K562 (cell line): ENCODE measurements around the gene JUNB. TPM values are rescaled to one million over a fixed set of nuclear protein-coding genes. Genes with fewer than 3 reads are reported as not detected.
A peak's percentile ranks its signal among the peaks of the same experiment; 100 is the strongest.

Source experiments
- CCAR2 ChIP-seq: fragments of 200-400 bp; formaldehyde crosslinking; IDR thresholded peaks from 2 replicates; pipeline ENCODE4 v1.6.1; 2017; ENCODE audit warnings: mild to moderate bottlenecking, low read depth, low read length
- GTF2E2 ChIP-seq: fragments of 200-800 bp; sonication (Bioruptor generic); IDR thresholded peaks from 2 replicates; pipeline ENCODE4 v1.6.1; 2016; ENCODE audit warnings: missing genetic modification characterization, missing compliant biosample characterization
- HDAC1 ChIP-seq, 2 experiments: fragments of 450-650 bp; IDR thresholded peaks; 2 replicates each; pipeline ENCODE4 v1.6.1; 2016 to 2017; ENCODE audit warnings: inconsistent platforms in 1 of 2, mild to moderate bottlenecking in 1 of 2, moderate library complexity in 1 of 2
- HDGF ChIP-seq: fragments of 450-650 bp; IDR thresholded peaks from 2 replicates; pipeline ENCODE4 v1.6.1; 2016
- HIVEP1 ChIP-seq: fragments of 250-450 bp; sonication (Bioruptor Pico); IDR thresholded peaks from 2 replicates; pipeline ENCODE4 v1.4.0; 2020; ENCODE audit warnings: mild to moderate bottlenecking
- JUNB ChIP-seq: fragments of 450-650 bp; formaldehyde crosslinking; conservative IDR thresholded peaks from 2 replicates; pipeline ENCODE4 v1.4.0; 2020; ENCODE audit warnings: mild to moderate bottlenecking
- ZBTB1 ChIP-seq: sonication (generic); formaldehyde crosslinking; IDR thresholded peaks from 2 replicates; pipeline ENCODE4 v1.8.1; 2023; ENCODE audit warnings: missing genetic modification reagents, low read depth, mild to moderate bottlenecking, borderline replicate concordance
- polyA plus RNA-seq, 8 experiments: library from polyadenylated mRNA; depleted of rRNA in 4 of 8; stranded (reverse) in 5 of 8; unstranded in 3 of 8; fragments of >200 nt; fragmentation: Nextera tagmentation in 2 of 8; fragmentation: Illumina TruSeq in 1 of 8; extraction: Ambion mirVana in 2 of 8; extraction: Trizol in 1 of 8; gene quantifications; 2 replicates each; pipeline versions ENCODE4 v1.2.1 to v1.2.3, GENCODE V29; 2011 to 2014; ENCODE audit warnings: inconsistent platforms in 1 of 8, missing spikeins in 1 of 8
- total RNA-seq, 7 experiments: library from RNA; depleted of rRNA in 6 of 7; stranded (reverse); fragments of >200 nt in 6 of 7; fragmentation: Illumina TruSeq in 2 of 7; extraction: Trizol in 2 of 7; gene quantifications; 2 replicates each; pipeline versions ENCODE4 v1.2.1 to v1.2.3, GENCODE V29; 2011 to 2021; ENCODE audit warnings: low replicate concordance in 1 of 7
- TF ChIP-seq, protein P1 (sequence below): fragments of 450-650 bp; formaldehyde crosslinking; IDR thresholded peaks from 2 replicates; pipeline ENCODE4 v1.4.0; 2020; ENCODE audit warnings: mild to moderate bottlenecking, moderate library complexity
- TF ChIP-seq, protein P2 (sequence below): sonication (generic); formaldehyde crosslinking; IDR thresholded peaks from 2 replicates; pipeline ENCODE4 v1.8.1; 2022; ENCODE audit warnings: missing genetic modification reagents
- TF ChIP-seq, protein P3 (sequence below): fragments of 450-650 bp; formaldehyde crosslinking; IDR thresholded peaks from 2 replicates; pipeline ENCODE4 v1.4.0; 2022; ENCODE audit warnings: missing genetic modification characterization
- TF ChIP-seq, protein P4 (sequence below): fragments of 450-650 bp; formaldehyde crosslinking; conservative IDR thresholded peaks from 2 replicates; pipeline ENCODE4 v1.4.0; 2022; ENCODE audit warnings: mild to moderate bottlenecking, missing genetic modification characterization
- TF ChIP-seq, protein P5 (sequence below), 3 experiments: fragments of 200-800 bp in 1 of 3; sonication (Bioruptor generic) in 1 of 3; sonication (generic) in 1 of 3; formaldehyde crosslinking in 1 of 3; IDR thresholded peaks; 2 replicates each; pipeline versions ENCODE4 v1.6.1 to v1.8.0; 2016 to 2022; ENCODE audit warnings: mild to moderate bottlenecking in 2 of 3, missing compliant biosample characterization in 2 of 3, missing genetic modification characterization in 2 of 3, missing genetic modification reagents in 1 of 3
- TF ChIP-seq, protein P6 (sequence below): fragments of 200-800 bp; sonication (Bioruptor generic); IDR thresholded peaks from 2 replicates; pipeline ENCODE4 v1.6.1; 2017; ENCODE audit warnings: missing genetic modification characterization, missing compliant biosample characterization
- TF ChIP-seq, protein P7 (sequence below): fragments of 450-650 bp; IDR thresholded peaks from 2 replicates; pipeline ENCODE4 v1.7.1; 2018; ENCODE audit warnings: mild to moderate bottlenecking, low read depth; ENCODE audit not compliant: partially characterized antibody

JUNB gene
- total and polyA plus RNA-seq, 9 of the 15 experiments (the other 6 are each of a cell fraction or from before 2014, with no cell fraction given) = 0.23 to 88.1 (median 13.1) TPM

DNA sequence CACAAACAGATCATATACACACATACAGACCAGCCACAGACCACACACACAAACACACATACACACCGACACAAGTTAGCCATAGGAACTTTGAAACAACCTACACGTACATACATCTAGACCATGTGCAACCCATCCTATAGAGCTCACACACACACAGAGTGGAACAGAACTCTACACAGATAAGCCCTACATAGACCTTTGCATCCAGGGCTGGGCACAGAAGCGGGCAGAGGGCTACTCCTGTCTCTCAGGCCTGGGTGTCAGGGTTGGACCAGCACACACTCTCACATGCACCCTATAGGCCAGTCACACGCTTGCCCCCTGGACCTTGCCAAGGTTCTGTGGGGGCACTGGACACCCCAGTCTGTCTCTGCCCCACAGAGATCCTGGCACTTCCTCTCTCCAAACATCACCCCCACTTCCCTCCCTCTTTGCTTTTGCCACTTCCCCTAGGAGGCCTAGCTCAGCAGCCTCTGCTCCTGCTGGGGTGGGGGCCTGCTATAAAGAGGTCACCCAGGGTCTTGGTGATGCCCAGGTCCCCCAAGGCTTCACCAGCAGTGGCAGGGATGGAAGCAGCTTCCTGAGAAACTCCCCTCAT is 5.8 kb upstream of the JUNB start (continued):
- TF ChIP-seq JUNB (CRISPR knock-in tag) (0 out of 2 replicates have a peak, but pooled peaks have one; percentile 27), CCAR2 (no peak), HDAC1 (IDR thresholded peaks at IDR 0.05) (0 out of 4 replicates have a peak, but pooled peaks of 1 of the 2 experiments have one; percentile 38), HDGF (peak; percentile 41; the same call in 1 of the 2 replicates), GTF2E2 (no peak), ZBTB1 (CRISPR knock-in tag) (no peak), HIVEP1 (CRISPR knock-in tag) (peak; percentile 23; the same call in 1 of the 2 replicates)
- TF ChIP-seq, protein P1, sequence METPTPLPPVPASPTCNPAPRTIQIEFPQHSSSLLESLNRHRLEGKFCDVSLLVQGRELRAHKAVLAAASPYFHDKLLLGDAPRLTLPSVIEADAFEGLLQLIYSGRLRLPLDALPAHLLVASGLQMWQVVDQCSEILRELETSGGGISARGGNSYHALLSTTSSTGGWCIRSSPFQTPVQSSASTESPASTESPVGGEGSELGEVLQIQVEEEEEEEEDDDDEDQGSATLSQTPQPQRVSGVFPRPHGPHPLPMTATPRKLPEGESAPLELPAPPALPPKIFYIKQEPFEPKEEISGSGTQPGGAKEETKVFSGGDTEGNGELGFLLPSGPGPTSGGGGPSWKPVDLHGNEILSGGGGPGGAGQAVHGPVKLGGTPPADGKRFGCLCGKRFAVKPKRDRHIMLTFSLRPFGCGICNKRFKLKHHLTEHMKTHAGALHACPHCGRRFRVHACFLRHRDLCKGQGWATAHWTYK = peak; percentile 15; the same call in 1 of the 2 replicates
- TF ChIP-seq, protein P2, sequence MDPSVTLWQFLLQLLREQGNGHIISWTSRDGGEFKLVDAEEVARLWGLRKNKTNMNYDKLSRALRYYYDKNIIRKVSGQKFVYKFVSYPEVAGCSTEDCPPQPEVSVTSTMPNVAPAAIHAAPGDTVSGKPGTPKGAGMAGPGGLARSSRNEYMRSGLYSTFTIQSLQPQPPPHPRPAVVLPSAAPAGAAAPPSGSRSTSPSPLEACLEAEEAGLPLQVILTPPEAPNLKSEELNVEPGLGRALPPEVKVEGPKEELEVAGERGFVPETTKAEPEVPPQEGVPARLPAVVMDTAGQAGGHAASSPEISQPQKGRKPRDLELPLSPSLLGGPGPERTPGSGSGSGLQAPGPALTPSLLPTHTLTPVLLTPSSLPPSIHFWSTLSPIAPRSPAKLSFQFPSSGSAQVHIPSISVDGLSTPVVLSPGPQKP (CRISPR knock-in tag) = no peak
- TF ChIP-seq, protein P3, sequence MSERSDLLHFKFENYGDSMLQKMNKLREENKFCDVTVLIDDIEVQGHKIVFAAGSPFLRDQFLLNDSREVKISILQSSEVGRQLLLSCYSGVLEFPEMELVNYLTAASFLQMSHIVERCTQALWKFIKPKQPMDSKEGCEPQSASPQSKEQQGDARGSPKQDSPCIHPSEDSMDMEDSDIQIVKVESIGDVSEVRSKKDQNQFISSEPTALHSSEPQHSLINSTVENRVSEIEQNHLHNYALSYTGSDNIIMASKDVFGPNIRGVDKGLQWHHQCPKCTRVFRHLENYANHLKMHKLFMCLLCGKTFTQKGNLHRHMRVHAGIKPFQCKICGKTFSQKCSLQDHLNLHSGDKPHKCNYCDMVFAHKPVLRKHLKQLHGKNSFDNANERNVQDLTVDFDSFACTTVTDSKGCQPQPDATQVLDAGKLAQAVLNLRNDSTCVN (CRISPR knock-in tag) = 0 out of 2 replicates have a peak, but pooled peaks have one; percentile 1
- TF ChIP-seq, protein P4, sequence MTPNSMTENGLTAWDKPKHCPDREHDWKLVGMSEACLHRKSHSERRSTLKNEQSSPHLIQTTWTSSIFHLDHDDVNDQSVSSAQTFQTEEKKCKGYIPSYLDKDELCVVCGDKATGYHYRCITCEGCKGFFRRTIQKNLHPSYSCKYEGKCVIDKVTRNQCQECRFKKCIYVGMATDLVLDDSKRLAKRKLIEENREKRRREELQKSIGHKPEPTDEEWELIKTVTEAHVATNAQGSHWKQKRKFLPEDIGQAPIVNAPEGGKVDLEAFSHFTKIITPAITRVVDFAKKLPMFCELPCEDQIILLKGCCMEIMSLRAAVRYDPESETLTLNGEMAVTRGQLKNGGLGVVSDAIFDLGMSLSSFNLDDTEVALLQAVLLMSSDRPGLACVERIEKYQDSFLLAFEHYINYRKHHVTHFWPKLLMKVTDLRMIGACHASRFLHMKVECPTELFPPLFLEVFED = 0 out of 2 replicates have a peak, but pooled peaks have one; percentile 1
- TF ChIP-seq, protein P5, sequence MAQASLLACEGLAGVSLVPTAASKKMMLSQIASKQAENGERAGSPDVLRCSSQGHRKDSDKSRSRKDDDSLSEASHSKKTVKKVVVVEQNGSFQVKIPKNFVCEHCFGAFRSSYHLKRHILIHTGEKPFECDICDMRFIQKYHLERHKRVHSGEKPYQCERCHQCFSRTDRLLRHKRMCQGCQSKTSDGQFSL (CRISPR knock-in tag; IDR thresholded peaks at IDR 0.05) = peak; percentile 72; the same call in 1 of the 2 replicates
- TF ChIP-seq, protein P5 (tag; IDR thresholded peaks at IDR 0.05) = no peak
- TF ChIP-seq, protein P6, sequence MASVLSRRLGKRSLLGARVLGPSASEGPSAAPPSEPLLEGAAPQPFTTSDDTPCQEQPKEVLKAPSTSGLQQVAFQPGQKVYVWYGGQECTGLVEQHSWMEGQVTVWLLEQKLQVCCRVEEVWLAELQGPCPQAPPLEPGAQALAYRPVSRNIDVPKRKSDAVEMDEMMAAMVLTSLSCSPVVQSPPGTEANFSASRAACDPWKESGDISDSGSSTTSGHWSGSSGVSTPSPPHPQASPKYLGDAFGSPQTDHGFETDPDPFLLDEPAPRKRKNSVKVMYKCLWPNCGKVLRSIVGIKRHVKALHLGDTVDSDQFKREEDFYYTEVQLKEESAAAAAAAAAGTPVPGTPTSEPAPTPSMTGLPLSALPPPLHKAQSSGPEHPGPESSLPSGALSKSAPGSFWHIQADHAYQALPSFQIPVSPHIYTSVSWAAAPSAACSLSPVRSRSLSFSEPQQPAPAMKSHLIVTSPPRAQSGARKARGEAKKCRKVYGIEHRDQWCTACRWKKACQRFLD (CRISPR knock-in tag) = 0 out of 2 replicates have a peak, but pooled peaks have one; percentile 19
- TF ChIP-seq, protein P7, sequence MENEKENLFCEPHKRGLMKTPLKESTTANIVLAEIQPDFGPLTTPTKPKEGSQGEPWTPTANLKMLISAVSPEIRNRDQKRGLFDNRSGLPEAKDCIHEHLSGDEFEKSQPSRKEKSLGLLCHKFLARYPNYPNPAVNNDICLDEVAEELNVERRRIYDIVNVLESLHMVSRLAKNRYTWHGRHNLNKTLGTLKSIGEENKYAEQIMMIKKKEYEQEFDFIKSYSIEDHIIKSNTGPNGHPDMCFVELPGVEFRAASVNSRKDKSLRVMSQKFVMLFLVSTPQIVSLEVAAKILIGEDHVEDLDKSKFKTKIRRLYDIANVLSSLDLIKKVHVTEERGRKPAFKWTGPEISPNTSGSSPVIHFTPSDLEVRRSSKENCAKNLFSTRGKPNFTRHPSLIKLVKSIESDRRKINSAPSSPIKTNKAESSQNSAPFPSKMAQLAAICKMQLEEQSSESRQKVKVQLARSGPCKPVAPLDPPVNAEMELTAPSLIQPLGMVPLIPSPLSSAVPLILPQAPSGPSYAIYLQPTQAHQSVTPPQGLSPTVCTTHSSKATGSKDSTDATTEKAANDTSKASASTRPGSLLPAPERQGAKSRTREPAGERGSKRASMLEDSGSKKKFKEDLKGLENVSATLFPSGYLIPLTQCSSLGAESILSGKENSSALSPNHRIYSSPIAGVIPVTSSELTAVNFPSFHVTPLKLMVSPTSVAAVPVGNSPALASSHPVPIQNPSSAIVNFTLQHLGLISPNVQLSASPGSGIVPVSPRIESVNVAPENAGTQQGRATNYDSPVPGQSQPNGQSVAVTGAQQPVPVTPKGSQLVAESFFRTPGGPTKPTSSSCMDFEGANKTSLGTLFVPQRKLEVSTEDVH = no peak
